Activated T-cell treated with anti-CD3 and anti-CD28 coated beads, Interleukin-2, amount 50 U/mL, for 4 hours (primary cell): ENCODE measurements around the gene GRB2. TPM values are rescaled to one million over a fixed set of nuclear protein-coding genes. Genes with fewer than 3 reads are reported as not detected.
"Not testable (repeated sequence)": the region's sequence is repeated elsewhere in the genome, so short reads cannot be mapped to it uniquely, and the experiment has no call there.

ENCODE experiments used
- ATAC-seq, 2 donors: fragments of 200-7000 bp; cut with Tn5 transposase; one replicate each; pipeline ENCODE4 v1.10.0; 2021
- DNase-seq: peaks from one replicate; pipeline ENCODE4 v3.0.0-alpha.2; 2020
- H3K27me3 Mint-ChIP-seq: one replicate; pipeline ENCODE4 v1.8.0; 2021; ENCODE audit warnings: low read depth, mixed read lengths
- H3K36me3 Mint-ChIP-seq: one replicate; pipeline ENCODE4 v1.8.0; 2022; ENCODE audit warnings: mixed read lengths; ENCODE audit not compliant: insufficient read depth
- H3K4me1 Mint-ChIP-seq: one replicate; pipeline ENCODE4 v1.8.0; 2021; ENCODE audit warnings: low read depth, mixed read lengths
- H3K4me3 Mint-ChIP-seq: one replicate; pipeline ENCODE4 v1.8.0; 2021; ENCODE audit warnings: mild to moderate bottlenecking, moderate library complexity, mixed read lengths
- H3K9me3 Mint-ChIP-seq: one replicate; pipeline ENCODE4 v1.8.0; 2021; ENCODE audit warnings: mixed read lengths
- total RNA-seq, 3 donors: library from RNA; stranded (reverse); gene quantifications; one replicate each; pipeline ENCODE4 v1.2.1, GENCODE V29; 2021

Gene GRB2
- total RNA-seq, 3 donors from 2014 or later = 186 to 210 (median 207) TPM

DNA sequence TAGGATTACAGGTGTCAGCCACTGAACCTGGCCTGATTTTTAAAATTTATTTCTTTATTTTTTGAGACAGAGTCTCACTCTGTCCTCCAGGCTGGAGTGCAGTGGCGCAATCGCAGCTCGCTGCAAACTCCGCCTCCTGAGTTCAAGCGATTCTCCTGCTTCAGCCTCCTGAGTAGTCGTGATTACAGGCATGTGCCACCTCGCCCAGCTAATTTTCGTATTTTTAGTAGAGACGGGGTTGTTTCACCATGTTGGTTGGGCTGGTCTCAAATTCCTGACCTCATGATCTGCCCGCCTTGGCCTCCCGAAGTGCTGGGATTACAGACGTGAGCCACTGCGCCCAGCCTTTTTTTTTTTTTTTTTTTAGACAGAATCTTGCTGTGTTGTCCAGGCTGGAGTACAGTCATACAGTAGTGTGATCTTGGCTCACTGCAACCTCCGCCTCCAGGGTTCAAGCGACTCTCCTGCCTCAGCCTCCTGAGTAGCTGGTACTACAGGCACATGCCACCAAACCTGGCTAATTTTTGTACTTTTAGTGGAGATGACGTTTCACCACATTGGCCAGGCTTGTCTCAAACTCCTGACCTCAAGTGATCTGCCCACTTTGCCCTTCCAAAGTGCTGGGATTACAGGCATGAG is 112.5 kb downstream of the GRB2 start:
- peaks cover 39% of the 10 kb centered on the region for H3K4me1 Mint-ChIP-seq
- not testable (repeated sequence) for H3K36me3 Mint-ChIP-seq, ATAC-seq, DNase-seq, H3K27me3 Mint-ChIP-seq, H3K9me3 Mint-ChIP-seq, H3K4me3 Mint-ChIP-seq

DNA sequence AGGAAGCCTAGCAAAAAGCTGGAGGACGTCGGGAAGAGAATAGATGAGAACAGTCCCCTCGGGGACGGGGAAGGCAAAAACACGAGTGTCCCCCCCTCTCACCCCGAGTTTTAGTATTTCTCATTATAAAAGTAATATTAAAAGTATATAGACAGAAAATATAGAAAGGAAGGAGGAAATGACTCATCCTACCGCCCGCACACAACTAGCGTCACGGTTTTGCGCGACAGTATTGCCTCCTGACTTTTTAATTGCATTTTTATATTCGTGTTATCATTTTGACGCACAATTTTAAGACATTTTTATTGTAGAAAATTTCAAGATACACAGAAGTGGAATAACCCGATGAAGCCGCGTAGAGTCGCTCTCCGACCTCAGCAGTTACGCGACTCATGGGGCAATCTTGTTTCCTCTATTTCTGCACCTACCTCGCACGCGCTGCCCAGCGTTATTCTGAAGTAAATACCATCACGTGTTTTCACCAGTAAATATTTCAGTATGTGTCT is 115.6 kb downstream of the GRB2 start:
- peak; percentile 68 for DNase-seq
- Mint-ChIP-seq H3K4me3 (peak overlapping the region; percentile 98), H3K36me3 (peaks cover 14% of the 10 kb centered on the region), H3K9me3 (no peaks in the 10 kb centered on the region), H3K4me1 (peaks cover 28% of the 10 kb centered on the region), H3K27me3 (no peaks in the 10 kb centered on the region)
- ATAC-seq = peak; percentile 5 to 22

DNA sequence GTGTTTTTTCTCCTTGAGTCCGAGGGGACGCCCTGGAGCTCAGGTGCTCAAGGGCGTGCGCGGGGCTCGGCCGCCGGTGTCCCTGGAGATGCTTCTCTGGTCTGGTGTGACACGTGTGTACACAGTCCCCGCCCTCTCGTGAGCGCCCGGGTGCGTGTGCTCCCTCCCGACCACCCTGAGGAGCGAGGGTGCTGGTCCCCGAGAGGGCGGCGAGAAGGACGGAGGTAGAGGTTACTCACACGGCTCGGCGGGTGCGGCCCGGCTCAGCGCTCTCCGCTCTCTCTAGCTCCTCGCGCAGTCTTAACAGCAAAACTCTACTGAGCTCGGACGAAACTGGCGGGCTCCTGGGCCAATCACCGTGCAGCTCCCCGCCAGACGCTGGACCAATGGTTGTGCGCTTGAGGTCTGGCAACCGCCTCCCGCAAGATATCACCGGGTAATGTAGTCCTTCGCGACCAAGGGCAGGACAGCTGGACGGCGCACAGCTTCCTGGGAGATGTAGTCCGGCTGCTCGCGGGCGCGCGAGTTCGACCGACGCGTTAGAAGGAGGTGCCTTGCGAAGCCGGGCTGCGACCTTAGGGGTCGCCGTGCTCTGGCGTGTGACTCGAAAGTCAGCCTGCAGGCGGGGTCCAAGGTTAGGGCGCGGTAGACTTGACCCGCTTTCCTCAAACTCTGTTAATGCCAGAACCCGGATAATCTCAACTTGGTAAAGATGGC is 116.2 kb downstream of the GRB2 start, which contains the start of gene SLC25A19:
Gene SLC25A19 (minus strand): TSS at position 319 of the 717 bp plus-strand sequence. CDS start 2,669 bp downstream, outside the sequence.
- ATAC-seq (peak; percentile 94 to 95), DNase-seq (peak; percentile 94)
- Mint-ChIP-seq H3K4me1 (peaks cover 25% of the 10 kb centered on the region), H3K4me3 (peak within 1 kb of the TSS; percentile 98), H3K27me3 (no peaks in the 10 kb centered on the region), H3K36me3 (peaks cover 15% of the 10 kb centered on the region), H3K9me3 (no peaks in the 10 kb centered on the region)

DNA sequence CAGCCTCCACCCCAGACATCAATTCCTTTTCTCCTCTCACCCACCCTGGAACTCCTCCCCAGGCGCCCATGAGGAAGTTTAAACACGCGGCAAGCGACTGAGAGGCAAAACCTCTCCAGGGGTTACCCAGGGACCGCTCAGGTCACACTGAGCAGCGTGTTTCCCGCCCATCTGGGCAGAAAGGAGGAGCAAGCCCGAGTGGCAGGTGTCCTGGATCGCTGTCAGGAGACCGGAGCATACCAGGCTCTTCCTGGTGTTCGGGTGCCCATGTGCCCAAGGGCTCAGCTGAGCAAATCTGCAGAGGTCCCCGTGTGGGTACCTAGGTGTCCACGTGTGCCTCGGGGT is 116.7 kb downstream of the GRB2 start:
- ATAC-seq = peak; percentile 21 to 24
- Mint-ChIP-seq H3K4me1 (peaks cover 23% of the 10 kb centered on the region), H3K9me3 (no peaks in the 10 kb centered on the region), H3K27me3 (no peaks in the 10 kb centered on the region), H3K4me3 (peak overlapping the region; percentile 98), H3K36me3 (peaks cover 16% of the 10 kb centered on the region)
- peak; percentile 41 for DNase-seq

DNA sequence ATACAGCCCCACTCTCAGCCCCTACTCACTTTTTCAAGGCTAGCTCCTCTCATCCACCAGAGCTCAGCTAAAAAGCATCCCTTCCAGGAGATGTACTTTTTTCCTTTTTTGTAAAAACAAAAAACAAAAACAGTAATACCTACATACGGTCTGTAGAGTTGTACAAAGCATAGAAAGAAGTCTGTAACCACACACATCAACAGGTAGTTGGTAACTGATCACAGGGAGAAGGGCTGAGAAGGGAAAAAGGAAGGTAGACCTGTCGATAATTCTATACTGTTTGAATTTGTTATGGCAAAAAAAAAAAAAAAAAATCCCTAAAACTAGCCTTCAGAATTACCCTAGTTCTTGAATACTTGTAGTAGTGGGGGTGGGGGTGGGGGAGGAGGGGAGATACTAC is 117.1 kb downstream of the GRB2 start:
- H3K36me3 Mint-ChIP-seq = peaks cover 20% of the 10 kb centered on the region
- peak overlapping the region; percentile 98 for H3K4me3 Mint-ChIP-seq
- no peaks in the 10 kb centered on the region for H3K27me3 Mint-ChIP-seq
- no peak for DNase-seq
- H3K4me1 Mint-ChIP-seq = peaks cover 23% of the 10 kb centered on the region
- no peak for ATAC-seq
- H3K9me3 Mint-ChIP-seq = no peaks in the 10 kb centered on the region

DNA sequence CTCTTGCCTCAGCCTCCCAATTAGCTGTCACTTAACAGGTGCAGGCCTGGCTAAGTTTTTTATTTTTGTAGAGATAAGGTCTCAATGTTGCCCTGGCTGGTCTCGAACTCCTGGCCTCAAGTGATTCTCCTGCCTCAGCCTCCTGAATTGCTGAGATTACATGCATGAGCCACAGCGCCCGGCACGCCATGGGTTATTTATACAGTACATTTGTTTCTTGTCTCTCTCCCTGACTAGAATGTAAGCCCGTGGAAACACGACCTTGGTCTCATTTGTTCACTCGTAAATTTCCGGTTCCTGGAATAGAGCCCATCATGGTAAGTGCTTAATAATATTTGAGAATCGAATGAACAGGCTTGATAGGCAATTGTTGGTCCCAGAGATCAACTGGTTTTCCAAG is 118.3 kb downstream of the GRB2 start:
- Mint-ChIP-seq H3K27me3 (no peaks in the 10 kb centered on the region), H3K9me3 (no peaks in the 10 kb centered on the region), H3K36me3 (peaks cover 22% of the 10 kb centered on the region), H3K4me1 (peaks cover 23% of the 10 kb centered on the region), H3K4me3 (peak overlapping the region; percentile 98)
- DNase-seq = no peak
- no peak for ATAC-seq

DNA sequence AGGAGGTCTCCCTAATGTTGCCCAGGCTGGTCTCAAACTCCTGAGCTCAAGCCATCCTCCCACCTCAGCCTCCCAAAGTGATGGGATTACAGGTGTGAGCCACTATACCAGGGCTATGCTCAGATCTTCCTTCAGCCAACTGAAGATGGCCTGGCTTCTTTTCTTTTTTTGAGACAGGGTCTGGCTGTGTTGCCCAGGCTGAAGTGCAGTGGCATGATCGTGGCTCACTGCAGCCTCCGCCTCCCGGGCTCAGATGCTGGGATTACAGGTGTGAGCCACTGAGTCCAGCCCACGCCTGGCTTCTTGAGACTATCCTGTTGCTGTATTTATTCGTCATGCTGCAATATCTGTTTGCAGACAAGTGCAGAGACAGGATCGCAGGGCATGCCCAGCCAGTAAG is 120.4 kb downstream of the GRB2 start:
- Mint-ChIP-seq H3K27me3 (no peaks in the 10 kb centered on the region), H3K9me3 (no peaks in the 10 kb centered on the region), H3K4me1 (peaks cover 18% of the 10 kb centered on the region), H3K4me3 (no peak overlapping the region), H3K36me3 (peaks cover 27% of the 10 kb centered on the region)
- ATAC-seq (no peak), DNase-seq (no peak)

DNA sequence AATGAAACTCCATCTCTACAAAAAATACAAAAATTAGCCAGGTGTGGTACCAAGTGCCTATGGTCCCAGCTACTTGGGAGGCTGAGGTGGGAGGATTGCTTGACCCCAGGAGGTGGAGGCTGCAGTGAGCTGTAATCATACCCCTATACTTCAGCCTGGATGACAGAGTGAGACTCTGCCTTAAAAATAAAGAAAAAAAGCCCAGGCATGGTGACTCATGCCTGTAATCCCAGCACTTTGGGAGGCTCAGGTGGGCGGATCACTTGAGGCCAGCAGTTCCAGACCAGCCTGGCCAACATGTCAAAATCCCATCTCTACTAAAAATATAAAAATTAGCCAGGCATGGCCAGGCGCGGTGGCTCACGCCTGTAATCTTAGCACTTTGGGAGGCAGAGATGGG is 125.3 kb downstream of the GRB2 start:
- not testable (repeated sequence) for DNase-seq, H3K27me3 Mint-ChIP-seq, ATAC-seq, H3K4me3 Mint-ChIP-seq, H3K9me3 Mint-ChIP-seq, H3K4me1 Mint-ChIP-seq
- peaks cover 18% of the 10 kb centered on the region for H3K36me3 Mint-ChIP-seq

DNA sequence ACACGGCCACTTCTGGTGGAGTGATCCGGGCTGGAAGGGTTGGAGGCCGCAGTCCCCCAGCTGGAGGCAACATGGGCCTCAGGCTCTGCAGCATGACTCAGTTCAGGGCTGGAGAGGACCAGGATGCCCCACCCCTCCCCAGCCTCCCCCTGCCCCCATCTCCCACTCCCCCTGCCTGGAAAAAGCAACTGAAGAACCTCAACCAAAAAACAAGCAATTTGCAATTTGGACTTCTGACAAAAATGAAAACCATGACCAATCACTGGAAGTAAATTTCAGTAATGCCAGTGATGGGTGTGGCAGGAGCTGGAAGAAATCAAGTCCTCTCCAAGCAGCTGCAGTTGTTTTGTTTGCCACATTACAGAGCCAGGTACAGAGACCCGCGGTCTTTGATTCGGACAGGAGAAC is 127.8 kb downstream of the GRB2 start:
- no peak for ATAC-seq
- Mint-ChIP-seq H3K27me3 (no peaks in the 10 kb centered on the region), H3K36me3 (peaks cover 15% of the 10 kb centered on the region), H3K4me1 (peaks cover 12% of the 10 kb centered on the region), H3K9me3 (no peaks in the 10 kb centered on the region), H3K4me3 (no peak overlapping the region)
- DNase-seq = no peak

DNA sequence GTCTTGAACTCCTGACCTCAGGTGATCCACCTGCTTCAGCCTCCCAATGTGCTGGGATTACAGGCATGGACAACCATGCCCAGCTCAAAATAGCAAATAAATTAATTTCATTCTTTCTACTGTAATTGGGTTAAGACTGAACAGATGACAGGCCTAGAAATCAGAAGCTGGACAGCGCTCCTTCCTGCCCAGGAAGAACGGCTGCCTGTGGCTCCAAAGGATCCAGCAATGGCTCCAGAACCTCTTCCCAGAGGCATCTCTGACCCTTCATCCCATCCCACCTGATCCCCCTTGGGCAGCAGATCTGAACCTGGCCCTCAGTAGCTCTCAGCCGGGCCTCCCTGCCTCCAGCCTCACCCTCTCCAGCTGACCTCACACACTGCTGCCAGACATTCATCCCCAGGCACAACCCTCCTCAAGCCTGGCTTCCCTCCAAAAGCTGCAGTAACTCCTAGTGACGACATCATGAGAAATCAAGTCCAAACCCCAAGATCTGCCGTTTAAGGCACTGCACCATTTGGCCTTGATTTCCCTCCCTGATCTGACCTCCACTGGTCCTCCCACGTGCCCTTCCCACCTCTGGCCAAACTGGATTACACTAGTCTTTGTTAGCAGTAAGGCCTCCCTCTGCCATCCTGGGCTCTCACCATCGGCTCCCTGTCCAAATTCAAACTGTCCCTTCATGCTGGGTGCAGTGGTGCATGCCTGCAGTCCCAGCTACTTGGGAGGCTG is 131.3 kb downstream of the GRB2 start:
- Mint-ChIP-seq H3K4me3 (peak overlapping the region; percentile 58), H3K9me3 (no peaks in the 10 kb centered on the region), H3K36me3 (peaks cover 14% of the 10 kb centered on the region), H3K4me1 (peaks cover 27% of the 10 kb centered on the region), H3K27me3 (no peaks in the 10 kb centered on the region)
- ATAC-seq = no peak
- no peak for DNase-seq

DNA sequence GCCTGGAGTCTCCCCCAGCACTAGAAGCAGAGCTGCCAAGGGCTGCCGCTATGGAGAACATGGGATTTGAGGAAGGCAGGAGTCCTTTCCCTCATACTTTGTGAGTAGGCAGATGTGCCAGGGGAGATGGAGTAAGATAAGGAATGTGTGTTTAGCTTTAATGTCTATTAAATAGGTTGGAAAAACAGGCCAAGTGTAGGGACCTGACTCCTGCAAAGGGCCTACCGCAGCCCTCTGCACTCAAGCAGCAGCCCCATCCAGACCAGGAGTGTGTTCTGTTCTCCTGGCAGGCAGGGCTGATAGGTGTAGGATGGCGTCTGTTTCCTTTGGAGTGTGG is 132.7 kb downstream of the GRB2 start:
- DNase-seq (no peak), ATAC-seq (no peak)
- Mint-ChIP-seq H3K4me3 (peak overlapping the region; percentile 88), H3K4me1 (peaks cover 33% of the 10 kb centered on the region), H3K27me3 (no peaks in the 10 kb centered on the region), H3K9me3 (no peaks in the 10 kb centered on the region), H3K36me3 (peaks cover 14% of the 10 kb centered on the region)

DNA sequence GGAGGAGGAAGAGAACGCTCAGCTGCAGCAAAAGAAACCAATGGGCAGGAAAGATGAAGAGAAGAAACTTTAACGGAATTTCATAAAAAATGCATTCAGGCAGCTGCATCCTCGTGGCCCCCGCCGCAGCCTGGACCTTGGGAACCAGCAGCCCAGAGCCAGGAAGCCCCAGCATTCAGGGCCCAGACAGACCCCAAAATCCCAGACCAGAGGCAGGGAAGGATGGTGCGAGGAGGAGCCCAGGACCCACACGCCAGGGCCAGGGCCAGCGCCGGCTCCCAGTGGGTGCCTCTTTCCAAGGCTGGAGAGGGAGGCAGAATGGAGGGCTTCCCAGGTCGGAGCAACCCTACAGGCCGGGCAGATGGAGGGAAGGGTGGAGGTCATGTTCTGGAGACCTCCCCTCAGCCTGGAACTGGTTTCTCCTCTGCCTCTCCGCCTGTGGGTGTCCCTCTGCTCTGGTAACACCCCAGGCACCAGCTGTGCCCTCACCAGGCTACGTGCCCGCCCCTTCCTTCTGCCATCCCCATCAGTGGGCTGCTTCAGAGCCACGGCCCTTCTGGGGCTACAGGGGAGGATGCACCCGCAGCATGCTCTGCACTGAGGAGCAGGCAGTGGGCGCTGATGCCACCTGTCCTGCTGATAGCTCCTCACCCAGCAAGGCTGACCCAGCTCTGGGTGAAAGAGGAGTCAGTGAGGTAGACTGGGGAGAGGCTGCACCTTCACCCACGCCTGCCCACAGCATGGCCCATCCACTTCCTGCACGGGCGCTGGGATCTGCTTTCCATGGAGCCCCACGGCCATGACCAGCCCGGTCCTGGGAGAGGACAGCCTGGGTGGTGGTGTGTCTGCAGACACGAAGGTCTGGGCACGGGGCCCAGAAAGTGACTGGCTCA is 133.3 kb downstream of the GRB2 start:
- DNase-seq = no peak
- H3K9me3 Mint-ChIP-seq = no peaks in the 10 kb centered on the region
- H3K36me3 Mint-ChIP-seq = peaks cover 14% of the 10 kb centered on the region
- peak overlapping the region; percentile 88 for H3K4me3 Mint-ChIP-seq
- no peaks in the 10 kb centered on the region for H3K27me3 Mint-ChIP-seq
- no peak for ATAC-seq
- peaks cover 33% of the 10 kb centered on the region for H3K4me1 Mint-ChIP-seq

DNA sequence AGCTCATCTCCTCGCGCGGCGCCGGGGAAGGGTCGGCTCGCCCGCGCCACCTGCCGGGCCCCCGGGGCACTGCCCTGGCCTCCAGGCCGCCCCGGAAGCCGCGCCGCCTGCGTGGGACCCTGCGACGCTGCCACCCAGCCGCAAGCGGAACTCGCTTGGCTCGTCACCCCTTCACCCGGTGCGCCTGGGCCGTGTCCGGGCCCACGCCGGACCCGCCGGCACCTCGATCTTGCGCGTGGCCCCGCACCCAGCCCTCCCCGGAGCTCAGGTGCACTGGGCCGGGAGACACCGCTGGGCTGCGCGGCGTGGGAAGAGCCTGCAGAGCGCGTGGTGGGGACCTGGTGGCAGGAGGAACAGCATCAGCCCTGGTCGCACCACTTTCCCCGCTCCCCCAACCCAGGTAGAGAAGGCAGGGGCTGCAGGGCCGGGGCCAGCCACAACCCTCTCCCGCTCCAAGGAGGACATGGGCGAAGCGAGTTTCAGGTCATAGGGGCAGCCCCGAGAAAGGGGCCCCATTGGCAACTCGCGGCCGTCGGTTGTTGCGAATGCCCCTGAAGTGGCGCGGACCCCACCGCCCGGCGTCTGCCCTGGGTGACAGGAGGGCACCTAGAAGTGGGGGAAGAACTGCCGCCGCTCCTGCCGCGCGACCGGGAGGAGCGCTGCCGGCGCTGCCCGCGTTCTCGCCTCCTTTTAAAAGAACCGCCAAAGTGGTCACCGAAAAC is 134.1 kb downstream of the GRB2 start:
- peak; percentile 87 for DNase-seq
- H3K36me3 Mint-ChIP-seq = peaks cover 18% of the 10 kb centered on the region
- H3K4me1 Mint-ChIP-seq = peaks cover 33% of the 10 kb centered on the region
- ATAC-seq = peak; percentile 88
- no peaks in the 10 kb centered on the region for H3K27me3 Mint-ChIP-seq
- H3K9me3 Mint-ChIP-seq = no peaks in the 10 kb centered on the region
- peak overlapping the region; percentile 88 for H3K4me3 Mint-ChIP-seq
